HG02759 (cell line): ENCODE data around the gene CYTH2.
"Not testable (repeated sequence)": the region's sequence is repeated elsewhere in the genome, so short reads cannot be mapped to it uniquely, and the experiment has no call there.

Experiments used
- ATAC-seq: cut with Tn5 transposase; IDR thresholded peaks from one replicate; pipeline ENCODE4 v1.9.1; 2021; ENCODE audit warnings: mild to moderate bottlenecking, moderate library complexity; ENCODE audit not compliant: unreplicated experiment

Gene CYTH2

GRCh38 chr19:48510421-48511268 lies 41.5 kb downstream of the CYTH2 start:
- ATAC-seq: no peak

DNA sequence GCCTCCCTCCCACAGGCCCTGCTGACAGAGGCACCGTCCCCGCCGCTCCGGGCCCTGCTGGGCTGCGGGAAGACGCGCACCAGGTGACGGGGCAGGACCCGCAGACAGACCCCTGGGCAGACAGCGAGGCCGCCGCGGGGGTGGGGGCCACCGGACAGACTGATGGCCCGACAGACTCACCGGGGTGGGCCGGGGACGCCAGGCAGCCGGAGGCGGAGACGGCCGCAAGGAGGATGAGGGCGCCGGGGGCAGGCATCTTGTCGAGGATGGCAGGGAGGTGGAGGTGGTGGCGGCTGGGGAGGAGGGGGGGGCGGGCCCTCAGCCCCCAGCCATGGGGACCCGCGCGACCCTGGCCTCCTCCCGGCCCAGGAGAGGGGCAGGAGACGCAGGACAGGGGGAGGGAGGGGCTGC lies 42.2 kb downstream of the CYTH2 start:
- no peak for ATAC-seq

DNA sequence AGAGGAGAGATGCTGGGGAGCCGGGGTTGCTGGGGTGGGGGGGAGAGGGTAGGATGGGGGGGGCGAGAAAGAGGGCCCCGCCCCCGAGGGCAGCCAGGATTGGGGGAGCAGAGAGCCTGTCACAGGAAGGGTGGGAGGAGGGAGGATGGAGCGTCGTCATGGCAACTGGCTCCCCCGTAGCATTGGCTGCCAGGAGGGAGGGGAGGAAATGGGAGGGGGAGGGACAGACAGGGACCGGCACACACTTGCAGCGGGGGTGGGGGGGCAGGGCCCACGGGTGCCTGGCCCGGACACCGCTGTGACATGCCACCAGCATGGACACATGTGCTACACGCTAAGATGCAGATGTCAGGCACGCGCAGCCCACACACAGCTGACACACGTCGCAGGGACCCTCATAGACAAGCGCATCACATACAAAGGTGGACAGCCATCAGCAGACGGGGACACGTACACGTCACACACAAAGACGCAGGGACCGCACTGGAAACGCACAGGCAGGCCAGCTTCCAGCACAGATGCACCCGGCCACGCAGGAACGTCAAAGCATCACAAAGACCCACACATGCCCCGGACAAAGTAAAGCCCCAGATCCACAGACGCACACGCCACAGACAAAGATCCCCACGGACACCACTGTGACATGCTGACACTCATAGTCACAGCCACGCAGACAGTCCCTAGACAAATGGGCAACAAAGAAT lies 42.8 kb downstream of the CYTH2 start, which contains the start of gene LMTK3:
LMTK3 (minus strand) TSS at position 36 of the 704 bp plus-strand sequence. CDS start 259 bp downstream, outside the sequence.
- ATAC-seq: no peak

DNA sequence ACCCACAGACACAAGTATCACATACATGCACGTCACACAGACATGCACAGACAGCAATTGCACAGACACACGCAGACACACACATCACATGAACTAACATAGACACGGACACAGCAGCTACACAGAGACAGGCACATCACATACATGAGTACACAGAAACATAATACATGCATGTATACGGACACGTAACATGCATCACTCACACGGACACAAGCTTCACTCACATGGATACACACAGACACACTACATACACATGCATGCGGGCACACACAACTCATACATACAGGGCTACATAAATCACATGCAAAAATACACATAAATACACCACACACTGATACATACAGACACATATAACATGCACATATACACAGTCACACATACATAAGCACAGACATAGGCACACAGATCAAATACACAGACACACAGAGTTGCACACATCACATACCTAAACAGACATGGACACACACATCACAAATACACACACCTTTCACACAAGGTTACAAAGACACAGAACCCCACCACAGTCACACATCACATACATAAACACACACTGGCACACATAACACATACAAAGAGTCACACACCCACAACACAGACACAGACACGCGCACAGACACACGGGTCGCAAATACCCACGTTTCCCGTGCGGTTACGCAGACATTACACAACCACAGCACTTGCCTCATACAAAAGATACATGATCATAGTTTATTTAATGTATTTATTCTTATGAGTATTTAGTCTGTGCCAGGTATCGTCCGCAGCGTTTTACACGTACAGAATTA lies 43.5 kb downstream of the CYTH2 start:
- no peak for ATAC-seq

- ATAC-seq: peak; percentile 53
Observed at GRCh38 chr19:48513289-48514122, 44.3 kb downstream of the CYTH2 start.

DNA sequence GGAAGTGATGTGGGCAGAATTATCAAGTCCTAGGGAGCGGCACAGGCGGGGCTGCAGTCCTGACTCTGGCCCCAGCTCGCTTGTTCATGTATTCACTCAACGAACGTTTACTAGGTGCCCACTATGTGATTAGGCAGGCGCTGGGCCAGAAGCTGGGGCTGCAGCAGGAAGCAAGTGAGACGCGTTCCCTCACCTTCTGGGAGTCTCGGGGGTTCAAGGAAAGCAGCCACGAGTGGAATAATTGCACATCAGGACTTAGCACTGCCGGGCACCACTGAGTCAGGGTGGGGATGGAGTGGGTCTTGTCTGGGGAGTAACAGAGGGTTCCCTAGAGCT lies 44.9 kb downstream of the CYTH2 start:
- no peak for ATAC-seq

DNA sequence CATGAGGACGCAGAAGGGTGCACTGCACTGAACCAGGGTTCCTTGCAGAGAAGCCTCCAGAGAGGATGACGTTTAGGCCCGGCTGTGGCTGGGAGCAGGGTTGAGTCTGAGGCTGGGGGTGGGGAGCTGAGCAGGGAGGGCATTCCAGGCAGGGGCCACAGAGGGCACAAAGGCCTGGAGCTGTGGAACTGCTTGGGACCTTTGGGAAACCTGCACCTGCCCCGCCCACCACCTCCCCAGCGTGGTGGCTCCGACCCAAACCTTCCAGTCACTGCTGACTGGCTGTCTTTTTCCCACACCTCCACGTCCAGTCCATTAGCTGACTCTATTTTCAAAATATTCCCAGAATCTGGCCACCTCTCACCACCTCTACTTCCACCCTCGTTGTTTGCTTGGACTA lies 47.4 kb downstream of the CYTH2 start:
- no peak for ATAC-seq

DNA sequence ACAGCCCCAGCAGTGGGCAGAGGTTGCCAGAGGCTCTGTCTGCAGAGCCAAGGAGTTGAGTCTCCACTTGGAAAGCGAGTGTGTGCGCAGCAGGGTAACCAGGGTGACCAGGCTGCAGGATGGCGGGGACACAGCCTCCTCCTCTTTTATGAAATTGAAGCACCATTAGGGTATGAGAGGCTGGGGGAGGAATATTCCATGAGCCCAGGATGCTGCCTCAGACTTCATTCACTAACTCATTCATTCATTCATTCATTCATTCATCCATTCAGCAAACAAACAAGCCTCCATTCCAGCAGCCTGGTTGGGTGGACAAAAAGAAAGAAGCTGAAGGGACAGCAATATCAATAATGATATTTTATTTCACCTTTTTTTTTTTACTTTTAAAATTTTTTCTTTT lies 49.0 kb downstream of the CYTH2 start:
- ATAC-seq: no peak

DNA sequence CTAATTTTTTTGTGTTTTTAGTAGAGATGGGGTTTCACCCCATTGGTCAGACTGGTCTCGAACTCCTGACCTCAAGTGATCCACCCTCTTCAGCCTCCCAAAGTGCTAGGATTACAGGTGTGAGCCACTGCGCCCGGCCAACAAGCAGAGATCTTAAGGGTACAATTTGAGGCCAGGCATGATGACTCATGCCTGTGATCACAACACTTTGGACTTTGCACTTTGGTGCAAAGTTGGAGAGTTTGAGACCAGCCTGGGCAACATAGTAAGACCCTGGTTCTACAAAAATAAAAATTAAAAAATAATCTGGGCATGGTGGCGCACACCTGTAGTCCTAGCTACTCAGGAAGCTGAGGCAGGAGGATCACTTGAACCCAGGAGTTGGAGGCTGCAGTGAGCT lies 50.3 kb downstream of the CYTH2 start:
- ATAC-seq: not testable (repeated sequence)

DNA sequence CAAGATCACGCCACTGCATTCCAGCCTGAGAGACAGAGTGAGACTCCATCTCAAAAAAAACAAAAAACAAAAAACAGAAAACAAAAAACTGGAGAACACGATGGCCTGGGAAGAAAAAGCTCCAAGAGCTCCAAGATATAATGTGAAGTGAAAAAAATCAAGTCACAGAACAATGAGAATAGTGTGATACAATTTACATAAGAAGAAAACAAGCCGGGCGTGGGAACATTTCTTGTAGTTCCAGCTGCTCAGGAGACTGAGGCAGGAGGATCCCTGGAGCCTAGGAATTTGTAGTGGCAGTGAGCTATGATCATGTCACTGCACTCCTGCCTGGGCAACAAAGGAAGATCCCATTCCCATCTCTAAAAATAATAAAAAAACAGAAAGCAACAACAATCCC lies 51.0 kb downstream of the CYTH2 start:
- ATAC-seq: no peak

DNA sequence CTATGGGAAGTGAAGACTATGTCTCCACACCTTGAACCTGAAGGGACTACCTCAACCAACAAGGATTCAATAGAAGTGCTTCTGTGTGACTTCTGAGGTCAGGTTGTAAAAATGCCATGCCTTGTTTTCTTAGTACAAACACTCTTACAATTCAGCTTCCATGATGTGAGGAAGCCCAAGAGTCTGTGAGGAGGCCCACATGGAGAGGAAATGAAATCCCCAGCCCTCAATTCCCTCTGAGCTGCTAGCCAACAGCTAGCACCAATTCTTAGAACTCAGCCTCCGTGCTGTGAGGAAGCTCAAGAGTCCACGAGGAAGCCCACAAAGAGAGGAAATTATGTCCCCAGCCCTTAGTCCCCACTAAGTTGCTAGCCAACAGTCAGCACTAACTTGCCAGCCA lies 55.1 kb downstream of the CYTH2 start:
- ATAC-seq: no peak

- ATAC-seq: no peak
Observed at GRCh38 chr19:48524732-48525131, 55.6 kb downstream of the CYTH2 start.

GRCh38 chr19:48529156-48529555 lies 60.0 kb downstream of the CYTH2 start:
- no peak for ATAC-seq

- no peak for ATAC-seq
Observed at GRCh38 chr19:48530066-48530720, 61.0 kb downstream of the CYTH2 start.

DNA sequence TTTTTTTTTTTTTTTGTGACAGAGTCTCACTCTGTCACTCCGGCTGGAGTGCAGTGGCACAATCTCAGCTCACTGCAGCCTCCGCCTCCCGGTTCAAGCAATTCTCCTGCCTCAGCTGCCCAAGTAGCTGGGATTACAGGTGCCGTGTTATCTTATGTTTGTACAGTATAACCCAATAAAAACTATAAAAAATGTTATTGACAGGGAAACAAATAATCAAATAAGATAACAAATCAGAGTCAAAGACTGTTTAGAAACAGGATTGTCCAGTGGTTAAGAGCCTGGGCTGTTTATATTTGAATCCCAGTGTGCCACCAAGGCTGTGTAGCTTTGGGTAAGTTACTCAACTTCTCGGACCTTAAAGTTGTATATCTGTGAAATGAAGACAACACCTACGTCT lies 61.6 kb downstream of the CYTH2 start:
- no peak for ATAC-seq
